AG09319 (cell line): ENCODE results near the gene NRG2.

Experiments
- DNase-seq: peaks from one replicate; pipeline ENCODE4 v3.0.0-alpha.2; 2010; ENCODE audit warnings: low read depth; ENCODE audit errors: extremely low read depth
- CTCF ChIP-seq: IDR thresholded peaks from 2 replicates; pipeline ENCODE4 v1.5.1; 2011; ENCODE audit warnings: low read depth, mild to moderate bottlenecking, inconsistent platforms, low read length, moderate library complexity

The NRG2 gene

GRCh38 chr5:140018920-140019644 is 24.0 kb downstream of the NRG2 start:
- DNase-seq: no peak
- TF ChIP-seq CTCF: no peak

- no peak for DNase-seq
- TF ChIP-seq CTCF: no peak
Observed at GRCh38 chr5:140018517-140018916, 24.6 kb downstream of the NRG2 start.

GRCh38 chr5:140018096-140018481 is 25.0 kb downstream of the NRG2 start:
- no peak for TF ChIP-seq CTCF

GRCh38 chr5:140017397-140018095 is 25.6 kb downstream of the NRG2 start:
- no peak for DNase-seq
- no peak for TF ChIP-seq CTCF

More at GRCh38 chr5:140018096-140018481, 25.0 kb downstream of the NRG2 start:
- no peak for DNase-seq

GRCh38 chr5:140015706-140016105 is 27.4 kb downstream of the NRG2 start:
- TF ChIP-seq CTCF: no peak

GRCh38 chr5:140014751-140015150 is 28.3 kb downstream of the NRG2 start:
- TF ChIP-seq CTCF: no peak
- no peak for DNase-seq

More at GRCh38 chr5:140015706-140016105, 27.4 kb downstream of the NRG2 start:
- no peak for DNase-seq

GRCh38 chr5:140013536-140013935 is 29.6 kb downstream of the NRG2 start:
- DNase-seq: no peak
- TF ChIP-seq CTCF: no peak
